Stimulated activated CD8-positive, alpha-beta memory T cell treated with anti-CD3 and anti-CD28 coated beads, Interleukin-7, amount 100 ng/mL, for 1 hour (primary cell): ENCODE data around the gene EVX1.

Source experiments
- DNase-seq, 2 donors: peaks; one replicate each; pipeline ENCODE4 v3.0.0-alpha.2; 2020; ENCODE audit warnings: low read depth in 2 of 2

EVX1 gene

DNA sequence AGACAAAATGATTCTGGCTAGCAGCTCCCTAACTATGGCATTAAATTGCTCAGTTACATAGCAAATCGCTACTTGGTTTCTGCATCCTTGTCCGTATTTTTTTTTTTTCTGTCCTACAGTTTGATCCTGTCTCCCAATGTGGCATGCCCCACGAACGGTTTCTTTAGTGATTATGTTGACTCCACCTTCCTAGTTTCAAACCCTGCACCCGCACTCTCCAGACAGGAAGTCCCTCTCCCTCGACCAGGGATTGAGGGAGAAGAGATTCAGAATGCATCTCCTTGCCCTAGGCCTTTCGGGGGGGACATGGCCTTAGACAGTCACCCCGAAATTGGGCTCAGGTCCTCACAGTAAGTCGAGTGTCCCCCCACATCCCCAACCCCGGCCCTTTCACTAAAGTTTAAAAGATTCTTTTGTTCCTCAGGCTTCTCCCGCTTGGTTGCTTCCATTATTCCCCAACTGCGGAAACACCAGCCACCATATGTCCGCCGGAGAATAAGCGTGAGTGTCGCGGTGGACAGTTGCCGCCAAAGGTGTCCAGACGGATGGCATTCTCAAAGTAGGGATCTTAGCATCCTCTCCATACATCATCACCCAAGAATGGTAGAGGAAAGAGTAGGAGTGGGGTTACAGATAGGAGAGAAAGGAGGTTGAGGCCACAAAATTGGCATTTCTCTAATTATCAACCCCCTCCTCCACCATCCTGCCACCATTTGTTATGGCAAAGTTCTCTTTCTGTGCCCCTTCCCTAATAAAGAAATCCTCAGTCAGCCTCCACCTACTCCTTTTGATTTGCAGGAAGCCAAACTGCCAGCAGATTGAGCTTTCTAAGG is 7.3 kb downstream of the EVX1 start:
- DNase-seq, result no peak

DNA sequence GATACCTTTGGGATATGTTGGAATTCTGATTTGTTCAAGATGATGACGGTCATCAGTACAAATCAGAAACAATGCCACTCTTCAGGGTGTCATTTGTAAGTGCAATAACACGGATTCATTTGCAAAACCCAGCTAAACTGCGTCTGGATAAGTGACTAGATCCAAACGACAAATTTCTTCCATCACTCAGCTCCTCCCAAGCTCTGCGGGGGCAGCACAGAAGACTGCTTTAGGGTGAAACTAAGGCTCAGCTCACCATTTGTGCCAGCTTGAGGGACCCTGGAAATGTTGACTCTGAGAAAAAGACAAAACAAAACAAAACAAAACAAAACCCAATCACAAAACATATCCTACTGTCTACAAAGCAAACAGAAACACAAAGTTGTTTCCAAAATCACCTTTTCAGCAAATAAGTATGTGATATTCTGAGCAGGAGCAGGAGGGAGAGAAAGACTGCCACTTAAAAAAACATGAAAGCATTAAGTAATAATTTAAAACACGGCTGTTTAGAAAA is 8.0 kb downstream of the EVX1 start:
- no peak for DNase-seq

- DNase-seq, result no peak
Measured at GRCh38 chr7:27251136-27251651, 8.6 kb downstream of the EVX1 start.

- no peak for DNase-seq
Measured at GRCh38 chr7:27251652-27252590, 9.3 kb downstream of the EVX1 start.

DNA sequence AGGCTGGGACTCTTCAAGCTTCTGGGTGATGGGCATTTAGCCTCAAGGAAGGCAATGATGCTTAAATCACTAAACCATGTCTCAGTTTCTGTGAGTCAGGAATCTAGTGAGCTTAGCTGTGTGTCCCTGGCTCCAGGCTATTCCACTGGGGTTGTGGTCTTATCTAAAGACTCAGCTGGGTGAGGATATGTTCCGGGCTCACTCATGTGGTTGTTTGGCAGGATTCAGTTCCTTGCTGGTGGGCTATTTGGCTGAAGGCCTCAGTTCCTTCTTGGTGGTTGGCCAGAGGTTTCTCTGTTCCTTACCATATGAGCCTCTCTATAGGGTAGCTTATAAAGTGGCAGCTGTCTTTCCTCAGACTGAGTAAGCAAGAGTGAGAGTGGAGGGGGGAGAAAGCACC is 12.0 kb downstream of the EVX1 start:
- no peak for DNase-seq

DNA sequence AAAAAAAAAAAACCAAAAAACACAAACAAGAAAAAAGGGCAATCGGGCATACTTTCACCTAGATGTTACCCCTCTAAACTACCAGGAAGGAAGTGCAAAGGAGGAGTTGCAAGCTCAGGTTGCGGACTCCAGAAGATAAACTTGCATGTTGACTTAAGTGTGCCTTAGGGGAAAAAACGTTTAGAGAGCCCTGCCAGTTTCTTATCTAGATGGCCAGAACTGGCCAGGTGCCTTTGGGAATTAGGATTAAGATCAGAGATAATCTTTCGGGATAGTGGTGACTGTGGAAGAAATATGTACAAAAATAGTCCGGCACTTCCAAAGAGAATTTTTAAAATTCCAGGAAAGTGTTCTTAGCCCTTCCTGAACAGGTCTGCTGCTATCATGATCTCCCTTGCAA is 17.6 kb downstream of the EVX1 start:
- DNase-seq, result no peak

- DNase-seq, result no peak
Measured at GRCh38 chr7:27262121-27262520, 19.5 kb downstream of the EVX1 start.

DNA sequence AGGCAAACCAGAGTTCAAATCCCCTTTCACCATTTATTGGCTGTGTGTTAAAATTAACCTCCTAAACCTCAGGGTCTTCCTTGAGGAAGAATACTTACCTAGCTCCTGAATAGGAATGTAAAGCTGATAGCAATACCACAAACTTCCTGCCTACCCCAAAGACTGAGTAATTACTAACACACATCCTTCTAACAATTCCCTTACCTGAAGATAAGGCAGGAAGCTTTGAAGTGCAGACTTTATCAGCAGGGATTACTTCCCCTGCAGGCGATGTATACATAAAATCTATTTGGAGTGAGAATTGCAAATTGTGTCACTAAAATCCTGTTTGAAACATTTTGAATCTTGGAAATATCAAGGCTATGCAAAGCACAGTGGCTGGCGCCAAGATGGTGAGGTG is 21.2 kb downstream of the EVX1 start:
- no peak for DNase-seq

DNA sequence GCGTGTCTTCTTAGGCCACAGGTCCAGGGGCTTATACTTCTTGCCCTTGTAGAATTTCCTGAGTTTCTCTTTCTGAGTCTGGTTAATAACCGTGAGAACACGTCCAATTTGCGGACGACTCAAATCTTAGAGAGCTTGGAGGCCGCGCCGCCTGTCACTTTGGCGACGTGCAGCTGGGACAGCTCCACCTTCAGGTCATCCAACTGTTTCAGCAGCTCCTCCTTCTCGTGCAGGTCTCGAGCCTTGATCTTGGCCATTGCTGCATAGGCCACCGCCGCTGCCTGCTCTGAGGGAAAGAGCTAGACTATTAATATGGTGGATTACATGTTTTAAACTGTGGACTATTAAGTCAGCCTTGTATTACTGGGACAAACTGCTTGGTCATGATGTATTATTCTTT is 26.9 kb downstream of the EVX1 start:
- DNase-seq, result no peak

DNA sequence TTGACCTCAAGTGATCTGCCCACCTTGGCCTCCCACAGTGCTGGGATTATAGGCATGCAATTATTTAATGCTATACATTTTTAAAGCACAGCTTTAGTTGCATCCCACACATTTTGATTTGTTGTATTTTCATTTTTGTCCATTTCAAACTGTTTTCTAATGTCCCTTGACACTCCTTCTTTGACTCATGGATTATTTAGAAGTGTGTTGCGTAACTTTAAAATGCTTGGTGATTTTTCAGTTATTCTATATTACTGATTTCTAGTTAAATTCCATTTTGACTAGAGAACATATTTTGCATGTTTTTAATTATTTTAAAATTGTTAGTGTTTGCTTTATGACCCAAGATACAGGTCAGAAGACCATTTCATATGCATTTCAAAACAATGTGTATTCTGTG is 28.8 kb downstream of the EVX1 start:
- DNase-seq, result no peak

DNA sequence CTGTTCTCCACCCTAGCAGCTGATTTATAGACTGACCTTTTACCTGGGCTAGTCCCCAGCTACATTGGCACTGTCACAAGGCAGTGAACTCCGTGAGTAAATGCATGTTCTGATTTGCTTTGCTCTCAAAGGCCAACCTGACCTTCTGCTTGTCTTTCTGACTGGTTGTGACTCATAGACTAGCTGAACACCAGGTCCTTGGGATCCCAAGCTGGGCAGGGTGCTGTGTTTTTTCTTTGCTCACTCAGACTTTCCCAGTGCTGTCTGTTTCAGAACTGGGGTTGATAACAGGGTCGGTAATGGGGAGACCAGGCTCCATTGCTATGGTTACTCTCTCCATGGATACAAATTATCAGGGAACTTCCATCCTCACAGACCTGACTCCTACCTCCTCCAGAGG is 35.0 kb downstream of the EVX1 start:
- no peak for DNase-seq

DNA sequence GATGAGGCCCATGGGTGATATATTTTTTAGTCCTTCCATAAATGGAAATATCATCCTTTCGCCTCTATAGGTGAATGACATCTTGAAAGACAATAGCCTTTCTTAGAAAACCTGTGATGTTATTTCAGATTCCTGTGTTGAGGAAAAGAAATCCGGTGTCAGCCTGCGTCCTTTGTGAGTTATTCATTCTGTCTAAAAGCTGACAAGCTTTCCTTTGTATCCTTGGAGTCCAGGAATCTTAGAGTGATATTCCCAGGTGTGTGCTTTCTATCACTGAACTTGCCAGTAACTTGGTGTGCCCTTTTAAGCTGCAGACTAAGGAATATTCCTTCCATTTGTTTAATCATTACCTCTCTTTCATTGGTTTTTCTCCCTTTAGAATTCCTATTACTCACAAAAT is 41.0 kb downstream of the EVX1 start:
- no peak for DNase-seq

GRCh38 chr7:27295236-27295635 is 52.6 kb downstream of the EVX1 start:
- no peak for DNase-seq

DNA sequence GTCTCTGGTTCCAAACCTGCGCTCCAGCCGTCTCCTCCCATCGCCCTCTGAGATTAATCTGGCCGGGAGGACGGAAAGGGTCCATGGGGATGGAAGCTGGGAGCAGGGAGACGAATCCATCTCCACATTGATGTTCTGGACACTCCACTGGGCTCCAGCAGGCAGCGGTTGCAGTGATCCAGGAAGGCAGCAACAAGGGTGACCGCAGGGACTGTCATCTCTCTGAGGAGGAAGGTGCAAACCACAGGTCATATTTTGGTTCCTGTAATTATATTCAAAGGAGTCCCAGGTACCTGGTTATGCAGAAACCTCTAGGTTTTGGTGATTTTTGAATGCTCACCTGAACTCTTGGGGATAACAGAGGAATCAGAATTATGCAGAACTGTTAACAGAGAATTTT is 54.8 kb downstream of the EVX1 start:
- DNase-seq, result no peak
